Limb (tissue), 2 donors: ENCODE data around the gene FMO4.
"Not testable (repeated sequence)": the region's sequence is repeated elsewhere in the genome, so short reads cannot be mapped to it uniquely, and the experiment has no call there.

Experiments used
- DNase-seq, 2 donors: peaks; one replicate each; pipeline ENCODE4 v3.0.0-alpha.2; 2016; ENCODE audit errors: extremely low spot score in 2 of 2

FMO4 gene

GRCh38 chr1:171334024-171334640, 20.1 kb downstream of the FMO4 start:
- no peak for DNase-seq

- no peak for DNase-seq
Observed at GRCh38 chr1:171335964-171336363, 22.0 kb downstream of the FMO4 start.

- not testable (repeated sequence) for DNase-seq
Observed at GRCh38 chr1:171339345-171339744, 25.4 kb downstream of the FMO4 start.

- DNase-seq, result no peak
Observed at GRCh38 chr1:171343727-171344472, 29.9 kb downstream of the FMO4 start.

- no peak for DNase-seq
Observed at GRCh38 chr1:171344473-171344820, 30.5 kb downstream of the FMO4 start.

- peak in 1 of 2 donors; percentile 16 for DNase-seq
Observed at GRCh38 chr1:171345536-171345935, 31.6 kb downstream of the FMO4 start.

- no peak for DNase-seq
Observed at GRCh38 chr1:171346881-171347280, 32.9 kb downstream of the FMO4 start.

- DNase-seq, result no peak
Observed at GRCh38 chr1:171350594-171350993, 36.6 kb downstream of the FMO4 start.

- no peak for DNase-seq
Observed at GRCh38 chr1:171351961-171352360, 38.0 kb downstream of the FMO4 start.

- no peak for DNase-seq
Observed at GRCh38 chr1:171352554-171352953, 38.6 kb downstream of the FMO4 start.

GRCh38 chr1:171355727-171356126, 41.7 kb downstream of the FMO4 start:
- DNase-seq, result no peak

- no peak for DNase-seq
Observed at GRCh38 chr1:171357179-171357578, 43.2 kb downstream of the FMO4 start.

- DNase-seq, result not testable (repeated sequence)
Observed at GRCh38 chr1:171359355-171359648, 45.3 kb downstream of the FMO4 start.

GRCh38 chr1:171359731-171360527, 45.9 kb downstream of the FMO4 start:
- not testable (repeated sequence) for DNase-seq

GRCh38 chr1:171366085-171366484, 52.1 kb downstream of the FMO4 start:
- no peak for DNase-seq

- DNase-seq, result no peak
Observed at GRCh38 chr1:171366816-171367215, 52.8 kb downstream of the FMO4 start.

GRCh38 chr1:171367436-171367835, 53.5 kb downstream of the FMO4 start:
- DNase-seq, result no peak

- no peak for DNase-seq
Observed at GRCh38 chr1:171372418-171373084, 58.6 kb downstream of the FMO4 start.

- DNase-seq, result not testable (repeated sequence)
Observed at GRCh38 chr1:171373357-171374122, 59.6 kb downstream of the FMO4 start.

- DNase-seq, result no peak
Observed at GRCh38 chr1:171379846-171380245, 65.9 kb downstream of the FMO4 start.

- no peak for DNase-seq
Observed at GRCh38 chr1:171381866-171382210, 67.9 kb downstream of the FMO4 start.
